ENCODE results near the gene NUP210L.

NUP210L gene

GRCh38 chr1:153958111-153958960 lies 196.5 kb downstream of the NUP210L start, which contains the start of gene CRTC2 (continued):
- no peak for TF ChIP-seq ZNF362 (tag by site-specific recombination; IDR thresholded peaks at IDR 0.05)
- TF ChIP-seq PATZ1 (tag by site-specific recombination; IDR thresholded peaks at IDR 0.05), result peak; percentile 84
- no peak for TF ChIP-seq ZFP41 (tag by site-specific recombination; IDR thresholded peaks at IDR 0.05; ENCODE audit: borderline replicate concordance)
- peak; percentile 83 for TF ChIP-seq ZNF2 (tag by site-specific recombination; IDR thresholded peaks at IDR 0.05)
- TF ChIP-seq ZNF623 (tag by site-specific recombination; IDR thresholded peaks at IDR 0.05), result no peak
- TF ChIP-seq ZNF610 (tag by site-specific recombination; IDR thresholded peaks at IDR 0.05; ENCODE audit: borderline replicate concordance), result peak; percentile 89
- TF ChIP-seq ZNF501 (tag by site-specific recombination; IDR thresholded peaks at IDR 0.05), result peak; percentile 94
- TF ChIP-seq ZBTB44 (tag by site-specific recombination; IDR thresholded peaks at IDR 0.05), result no peak
- TF ChIP-seq IKZF3 (tag by site-specific recombination; IDR thresholded peaks at IDR 0.05), result peak; percentile 22; the same call in 1 of the 2 replicates
- peak; percentile 87 for TF ChIP-seq GLIS2 (tag by site-specific recombination; IDR thresholded peaks at IDR 0.05)
- no peak for TF ChIP-seq ZNF776 (tag by site-specific recombination; IDR thresholded peaks at IDR 0.05; ENCODE audit: borderline replicate concordance)
- TF ChIP-seq SALL2 (tag by site-specific recombination; IDR thresholded peaks at IDR 0.05; ENCODE audit: borderline replicate concordance), result no peak
- TF ChIP-seq ZFP37 (tag by site-specific recombination; IDR thresholded peaks at IDR 0.05), result peak; percentile 96
- TF ChIP-seq ZNF449 (tag by site-specific recombination; IDR thresholded peaks at IDR 0.05), result peak; percentile 32
- no peak for TF ChIP-seq ZNF701 (tag by site-specific recombination; IDR thresholded peaks at IDR 0.05)
- TF ChIP-seq ZNF645 (tag by site-specific recombination; IDR thresholded peaks at IDR 0.05), result no peak
- TF ChIP-seq HOXA7 (CRISPR knock-in tag; IDR thresholded peaks at IDR 0.05; ENCODE audit: borderline replicate concordance), result no peak
- peak; percentile 81 for TF ChIP-seq KLF17 (tag by site-specific recombination; IDR thresholded peaks at IDR 0.05)
- peak; percentile 75; the same call in 1 of the 2 replicates for TF ChIP-seq CTCF (tag by site-specific recombination; IDR thresholded peaks at IDR 0.05)
- peak; percentile 32; the same call in 1 of the 2 replicates for TF ChIP-seq HIC1 (tag by site-specific recombination; IDR thresholded peaks at IDR 0.05)
- TF ChIP-seq ZNF157 (tag by site-specific recombination; IDR thresholded peaks at IDR 0.05), result no peak
- peak; percentile 95 for TF ChIP-seq KLF9 (tag by site-specific recombination; IDR thresholded peaks at IDR 0.05; ENCODE audit: low read depth)
- no peak for TF ChIP-seq ZNF747 (tag by site-specific recombination; IDR thresholded peaks at IDR 0.05)
- TF ChIP-seq ZNF692 (tag by site-specific recombination; IDR thresholded peaks at IDR 0.05), result peak; percentile 87
